AG09319 (cell line): ENCODE measurements around the gene NFKB1.

Experiments used
- DNase-seq: peaks from one replicate; pipeline ENCODE4 v3.0.0-alpha.2; 2010; ENCODE audit warnings: low read depth; ENCODE audit errors: extremely low read depth
- CTCF ChIP-seq: IDR thresholded peaks from 2 replicates; pipeline ENCODE4 v1.5.1; 2011; ENCODE audit warnings: low read depth, mild to moderate bottlenecking, inconsistent platforms, low read length, moderate library complexity

The NFKB1 gene

DNA sequence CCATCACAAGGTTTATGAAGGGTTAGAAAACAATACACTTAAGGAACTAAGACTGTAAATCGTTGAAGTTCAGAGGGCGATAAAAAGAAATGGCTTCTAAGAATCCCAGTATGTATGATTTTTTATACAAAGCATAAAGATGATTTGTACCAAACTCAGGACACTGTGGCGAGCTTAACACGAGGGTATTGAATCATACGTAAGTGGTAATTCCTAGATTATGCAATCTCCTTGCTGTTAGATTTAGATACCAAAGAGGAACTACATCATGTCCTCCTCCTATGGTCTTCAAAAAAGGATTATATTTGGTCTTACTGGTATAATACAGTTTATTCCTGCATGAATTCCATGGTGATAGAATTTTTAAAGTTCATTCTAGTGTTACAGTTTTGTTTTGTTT, 23.9 kb downstream of the NFKB1 start:
- DNase-seq, result no peak

DNA sequence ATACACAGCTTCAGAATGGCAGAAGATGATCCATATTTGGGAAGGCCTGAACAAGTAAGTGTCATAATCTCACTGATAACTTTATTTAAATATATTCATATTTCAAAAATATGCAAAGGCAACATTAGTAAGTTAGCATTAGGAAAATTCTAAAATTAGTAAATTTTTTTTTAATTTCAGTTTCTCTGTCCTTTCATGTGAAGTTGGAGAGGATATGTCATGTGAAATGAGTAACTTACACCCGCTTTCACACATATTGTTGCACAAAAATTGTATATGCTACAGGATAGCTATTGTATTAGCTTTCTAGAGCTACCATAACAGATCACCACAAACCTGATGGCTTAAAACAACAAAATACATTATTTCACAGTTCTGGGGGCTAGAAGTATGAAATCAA, 24.3 kb downstream of the NFKB1 start:
- DNase-seq, result no peak
- no peak for TF ChIP-seq CTCF

More for the DNA sequence above, 23.9 kb downstream of the NFKB1 start:
- no peak for TF ChIP-seq CTCF

DNA sequence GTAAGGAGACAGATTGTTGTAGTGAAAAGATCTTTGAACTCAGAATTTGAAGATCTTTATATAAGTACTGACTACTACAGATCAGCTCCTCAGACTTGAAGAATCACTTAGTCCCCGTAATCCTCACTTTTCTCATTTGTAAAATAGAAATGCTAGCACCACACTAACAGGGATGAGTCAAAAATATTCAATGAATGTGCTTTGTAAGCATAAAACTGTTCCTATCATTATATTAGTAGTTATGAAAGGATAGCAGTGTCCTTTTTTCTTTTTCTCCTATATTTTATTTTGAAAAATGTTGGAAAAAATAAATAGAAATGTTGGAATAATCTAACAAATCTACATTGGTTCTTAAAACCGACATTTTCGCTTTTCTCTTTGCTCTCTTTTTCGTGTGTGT, 25.4 kb downstream of the NFKB1 start:
- no peak for TF ChIP-seq CTCF
- no peak for DNase-seq

GRCh38 chr4:102527695-102528283, 26.6 kb downstream of the NFKB1 start:
- no peak for TF ChIP-seq CTCF

DNA sequence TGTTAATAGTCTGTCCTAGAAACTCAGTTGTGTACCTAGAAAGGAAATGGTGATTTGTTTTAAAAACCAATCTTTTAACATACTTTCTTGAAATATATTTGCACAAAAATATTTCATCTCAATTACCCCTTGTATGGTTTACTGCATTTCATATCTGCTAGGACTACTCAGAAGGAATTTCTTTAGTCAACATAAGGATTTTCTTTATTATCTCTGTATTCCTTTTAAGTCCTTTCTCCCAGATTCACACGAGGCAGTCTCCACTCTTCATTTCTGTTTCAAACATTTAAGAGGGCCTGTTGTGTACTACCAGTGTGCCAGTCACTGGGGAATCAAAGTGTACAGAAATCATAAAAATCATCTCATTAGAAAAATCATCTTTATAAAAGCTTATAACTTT, 28.8 kb downstream of the NFKB1 start:
- DNase-seq, result no peak
- TF ChIP-seq CTCF, result no peak

More at GRCh38 chr4:102527695-102528283, 26.6 kb downstream of the NFKB1 start:
- no peak for DNase-seq

GRCh38 chr4:102530986-102531385, 29.8 kb downstream of the NFKB1 start:
- no peak for DNase-seq
- TF ChIP-seq CTCF, result no peak

GRCh38 chr4:102531462-102531861, 30.3 kb downstream of the NFKB1 start:
- TF ChIP-seq CTCF, result no peak
- no peak for DNase-seq
